ENCODE results near the gene MRO. TPM values are rescaled to one million over a fixed set of nuclear protein-coding genes. Genes with fewer than 3 reads are reported as not detected.
"Not testable (repeated sequence)": the region's sequence is repeated elsewhere in the genome, so short reads cannot be mapped to it uniquely, and the experiment has no call there.

Gene MRO
- total RNA-seq, 1 donor from 2014 or later = not detected

DNA sequence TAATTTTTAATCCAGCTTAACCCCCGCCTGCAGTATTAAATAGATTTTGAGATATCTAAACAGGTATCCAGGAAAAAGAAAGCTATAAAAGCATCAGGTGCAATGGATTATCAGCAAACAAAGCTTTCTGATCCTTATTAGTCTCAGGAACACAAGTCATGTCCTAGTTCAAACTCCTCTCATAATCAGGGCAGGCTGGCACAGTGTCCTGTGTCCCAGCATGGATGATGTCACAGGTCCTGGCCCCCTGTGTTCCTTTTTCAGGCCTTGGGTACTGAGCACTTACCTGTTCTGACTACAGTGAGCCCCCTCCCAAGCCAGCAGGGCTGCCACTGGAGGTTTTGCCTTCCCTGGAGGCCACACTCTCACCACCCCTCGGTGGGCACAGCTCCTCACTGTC, 19.5 kb upstream of the MRO start:
- H3K36me3 Mint-ChIP-seq (ENCODE audit: insufficient read depth) = no peaks in the 10 kb centered on the region
- peaks cover 34% of the 10 kb centered on the region for H3K4me1 Mint-ChIP-seq (ENCODE audit: low read depth)
- H3K27ac Mint-ChIP-seq = no peak overlapping the region
- no peak for DNase-seq (ENCODE audit: low spot score, unreplicated experiment)
- no peaks in the 10 kb centered on the region for H3K9me3 Mint-ChIP-seq (ENCODE audit: low read depth)
- no peaks in the 10 kb centered on the region for H3K27me3 Mint-ChIP-seq
- TF ChIP-seq, protein P1, sequence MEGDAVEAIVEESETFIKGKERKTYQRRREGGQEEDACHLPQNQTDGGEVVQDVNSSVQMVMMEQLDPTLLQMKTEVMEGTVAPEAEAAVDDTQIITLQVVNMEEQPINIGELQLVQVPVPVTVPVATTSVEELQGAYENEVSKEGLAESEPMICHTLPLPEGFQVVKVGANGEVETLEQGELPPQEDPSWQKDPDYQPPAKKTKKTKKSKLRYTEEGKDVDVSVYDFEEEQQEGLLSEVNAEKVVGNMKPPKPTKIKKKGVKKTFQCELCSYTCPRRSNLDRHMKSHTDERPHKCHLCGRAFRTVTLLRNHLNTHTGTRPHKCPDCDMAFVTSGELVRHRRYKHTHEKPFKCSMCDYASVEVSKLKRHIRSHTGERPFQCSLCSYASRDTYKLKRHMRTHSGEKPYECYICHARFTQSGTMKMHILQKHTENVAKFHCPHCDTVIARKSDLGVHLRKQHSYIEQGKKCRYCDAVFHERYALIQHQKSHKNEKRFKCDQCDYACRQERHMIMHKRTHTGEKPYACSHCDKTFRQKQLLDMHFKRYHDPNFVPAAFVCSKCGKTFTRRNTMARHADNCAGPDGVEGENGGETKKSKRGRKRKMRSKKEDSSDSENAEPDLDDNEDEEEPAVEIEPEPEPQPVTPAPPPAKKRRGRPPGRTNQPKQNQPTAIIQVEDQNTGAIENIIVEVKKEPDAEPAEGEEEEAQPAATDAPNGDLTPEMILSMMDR (IDR thresholded peaks at IDR 0.05; ENCODE audit: unreplicated experiment) = no peak
- H3K4me3 Mint-ChIP-seq (ENCODE audit: low read depth) = no peak overlapping the region

DNA sequence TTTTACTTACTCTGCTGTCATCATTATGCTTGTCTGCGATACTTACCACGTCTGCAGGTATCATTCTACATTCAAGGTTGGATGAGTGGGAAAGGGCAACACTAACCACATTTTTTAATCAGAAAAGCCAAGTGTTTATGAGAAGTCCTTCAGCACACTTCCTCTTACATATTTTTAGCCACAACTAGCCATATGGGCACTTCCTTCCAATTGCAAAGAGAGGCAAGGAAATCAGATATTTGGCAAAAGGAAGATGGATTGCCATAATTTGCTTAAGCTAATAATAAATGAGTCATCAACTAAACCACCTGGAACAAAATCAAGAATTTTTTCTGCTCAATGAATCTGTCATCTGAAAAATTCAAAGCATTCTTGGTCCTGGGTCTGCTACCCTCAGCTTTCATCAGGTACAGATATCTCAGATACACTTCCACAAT, 16.7 kb upstream of the MRO start:
- Mint-ChIP-seq H3K27me3 (no peaks in the 10 kb centered on the region), H3K4me1 (ENCODE audit: low read depth) (peaks cover 27% of the 10 kb centered on the region), H3K36me3 (ENCODE audit: insufficient read depth) (no peaks in the 10 kb centered on the region), H3K27ac (no peak overlapping the region), H3K4me3 (ENCODE audit: low read depth) (no peak overlapping the region), H3K9me3 (ENCODE audit: low read depth) (no peaks in the 10 kb centered on the region)
- no peak for DNase-seq (ENCODE audit: low spot score, unreplicated experiment)
- TF ChIP-seq, protein P1 (IDR thresholded peaks at IDR 0.05; ENCODE audit: unreplicated experiment) = no peak

DNA sequence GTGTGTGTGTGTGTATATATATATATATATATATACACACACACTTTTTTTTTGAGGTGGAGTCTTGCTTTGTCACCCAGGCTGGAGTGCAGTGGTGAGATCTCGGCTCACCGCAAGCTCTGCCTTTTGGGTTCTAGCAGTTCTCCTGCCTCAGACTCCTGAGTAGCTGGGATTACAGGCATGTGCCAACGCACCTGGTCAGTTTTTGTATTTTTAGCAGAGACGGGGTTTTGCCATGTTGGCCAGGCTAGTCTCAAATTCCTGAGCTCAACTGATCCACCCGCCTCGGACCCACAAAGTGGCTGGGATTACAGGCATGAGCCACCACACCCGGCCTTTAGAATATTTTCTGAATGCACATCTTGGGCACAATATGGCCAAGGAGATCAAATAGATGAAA, 13.7 kb upstream of the MRO start:
- not testable (repeated sequence) for H3K9me3 Mint-ChIP-seq (ENCODE audit: low read depth); DNase-seq (ENCODE audit: low spot score, unreplicated experiment); H3K27ac Mint-ChIP-seq; H3K4me1 Mint-ChIP-seq (ENCODE audit: low read depth); H3K36me3 Mint-ChIP-seq (ENCODE audit: insufficient read depth); H3K27me3 Mint-ChIP-seq; H3K4me3 Mint-ChIP-seq (ENCODE audit: low read depth)

DNA sequence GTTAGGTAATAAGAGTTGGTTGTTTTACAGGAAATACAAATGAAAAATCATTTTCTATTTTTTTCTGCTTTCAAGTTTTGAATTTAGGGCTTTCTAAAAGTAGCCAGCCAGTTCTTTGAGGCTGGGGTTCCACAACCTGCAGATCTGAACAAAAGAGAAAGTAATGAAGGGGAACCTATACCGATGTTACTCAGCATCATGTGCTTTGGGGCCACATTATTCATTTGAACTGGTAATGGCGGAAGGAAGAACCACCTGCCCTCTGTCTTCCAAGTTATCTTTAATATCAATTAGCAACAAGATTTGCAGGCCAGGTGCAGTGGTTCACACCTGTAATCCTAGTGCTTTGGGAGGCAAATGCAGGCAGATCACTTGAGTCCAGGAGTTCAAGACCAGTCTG, 12.9 kb upstream of the MRO start:
- TF ChIP-seq, protein P1 (IDR thresholded peaks at IDR 0.05; ENCODE audit: unreplicated experiment) = no peak

DNA sequence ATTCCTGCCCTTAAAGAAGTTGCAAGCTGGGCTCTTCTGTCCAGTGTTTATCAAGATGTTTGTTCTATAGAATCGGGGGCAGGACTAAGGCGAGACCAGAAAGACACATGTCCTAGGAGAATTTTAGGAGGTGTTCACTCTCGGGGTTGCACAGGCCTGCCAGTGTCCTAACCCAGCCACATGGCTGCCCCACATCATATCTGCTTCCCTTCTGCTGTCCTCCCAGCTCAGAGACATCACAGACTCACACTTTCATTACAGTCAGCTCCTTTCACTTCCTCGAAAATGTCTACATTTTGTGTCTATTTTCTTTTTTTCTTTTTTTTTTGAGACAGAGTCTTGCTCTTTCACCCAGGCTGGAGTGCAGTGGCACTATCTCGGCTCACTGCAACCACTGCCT, 10.7 kb upstream of the MRO start:
- Mint-ChIP-seq H3K27ac (no peak overlapping the region), H3K27me3 (no peaks in the 10 kb centered on the region), H3K4me3 (ENCODE audit: low read depth) (no peak overlapping the region), H3K36me3 (ENCODE audit: insufficient read depth) (no peaks in the 10 kb centered on the region), H3K9me3 (ENCODE audit: low read depth) (no peaks in the 10 kb centered on the region), H3K4me1 (ENCODE audit: low read depth) (peaks cover 14% of the 10 kb centered on the region)
- TF ChIP-seq, protein P1 (IDR thresholded peaks at IDR 0.05; ENCODE audit: unreplicated experiment) = no peak
- no peak for DNase-seq (ENCODE audit: low spot score, unreplicated experiment)

More for the DNA sequence above, 12.9 kb upstream of the MRO start:
- Mint-ChIP-seq H3K4me1 (ENCODE audit: low read depth) (peaks cover 7% of the 10 kb centered on the region), H3K9me3 (ENCODE audit: low read depth) (no peaks in the 10 kb centered on the region), H3K4me3 (ENCODE audit: low read depth) (no peak overlapping the region), H3K27me3 (no peaks in the 10 kb centered on the region), H3K27ac (no peak overlapping the region), H3K36me3 (ENCODE audit: insufficient read depth) (no peaks in the 10 kb centered on the region)
- no peak for DNase-seq (ENCODE audit: low spot score, unreplicated experiment)

DNA sequence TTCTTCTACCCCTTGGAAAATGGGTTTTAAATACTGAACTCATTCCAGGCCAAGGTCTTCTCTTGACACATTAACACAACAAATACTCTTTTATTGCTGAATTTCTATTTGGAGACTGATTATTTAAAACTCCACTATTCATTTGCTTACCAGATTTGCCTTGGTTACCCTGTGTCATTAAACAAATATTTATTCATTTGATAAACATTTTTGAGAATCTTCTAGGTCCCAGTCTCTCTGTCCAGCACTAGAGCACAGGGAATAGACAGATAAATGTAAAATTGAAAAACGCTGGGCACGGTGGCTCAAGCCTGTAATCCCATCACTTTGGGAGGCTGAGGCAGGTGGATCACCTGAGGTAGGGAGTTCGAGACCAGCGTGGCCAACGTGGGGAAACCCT, 9.8 kb upstream of the MRO start:
- no peaks in the 10 kb centered on the region for H3K27me3 Mint-ChIP-seq
- no peak overlapping the region for H3K4me3 Mint-ChIP-seq (ENCODE audit: low read depth)
- H3K4me1 Mint-ChIP-seq (ENCODE audit: low read depth) = peaks cover 11% of the 10 kb centered on the region
- no peak overlapping the region for H3K27ac Mint-ChIP-seq
- TF ChIP-seq, protein P1 (IDR thresholded peaks at IDR 0.05; ENCODE audit: unreplicated experiment) = no peak
- no peaks in the 10 kb centered on the region for H3K36me3 Mint-ChIP-seq (ENCODE audit: insufficient read depth)
- H3K9me3 Mint-ChIP-seq (ENCODE audit: low read depth) = no peaks in the 10 kb centered on the region
- DNase-seq (ENCODE audit: low spot score, unreplicated experiment) = no peak

Data from progenitor cell of endocrine pancreas (in vitro differentiated cells).